Stimulated activated CD8-positive, alpha-beta memory T cell treated with anti-CD3 and anti-CD28 coated beads, Interleukin-12 subunit alpha, Interleukin-12 subunit beta, amount 100 ng/mL, for 4 hours (primary cell): Measurements from ENCODE around the gene AP3B1.
"Not testable (repeated sequence)": the region's sequence is repeated elsewhere in the genome, so short reads cannot be mapped to it uniquely, and the experiment has no call there.

Experiments used
- DNase-seq: peaks from one replicate; pipeline ENCODE4 v3.0.0-alpha.2; 2020; ENCODE audit warnings: low read depth

The AP3B1 gene

GRCh38 chr5:78064941-78065472 lies 229.5 kb downstream of the AP3B1 start:
- no peak for DNase-seq

DNA sequence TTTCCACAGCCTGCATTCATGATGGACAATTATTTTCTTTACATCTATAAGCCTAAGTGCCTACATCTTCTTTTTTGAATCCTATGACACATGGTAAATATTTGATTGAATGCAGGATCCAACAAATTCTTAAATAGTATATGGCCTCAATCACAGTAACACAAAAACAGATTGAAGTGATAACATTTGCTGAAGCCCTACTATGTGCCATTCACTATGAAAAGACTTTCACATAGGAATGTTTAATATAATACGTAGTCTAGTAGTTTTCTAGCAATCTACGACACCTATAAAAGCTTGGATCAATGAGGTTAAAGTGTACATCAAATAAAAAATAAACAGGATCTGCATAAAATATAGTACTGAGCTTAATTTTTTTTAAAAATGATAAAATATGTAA lies 231.0 kb downstream of the AP3B1 start:
- no peak for DNase-seq

- DNase-seq, result no peak
Observed at GRCh38 chr5:78062645-78063044, 231.9 kb downstream of the AP3B1 start.

- no peak for DNase-seq
Observed at GRCh38 chr5:78060421-78060820, 234.1 kb downstream of the AP3B1 start.

GRCh38 chr5:78058625-78059024 lies 235.9 kb downstream of the AP3B1 start:
- DNase-seq, result no peak

- no peak for DNase-seq
Observed at GRCh38 chr5:78056901-78057514, 237.5 kb downstream of the AP3B1 start.

- DNase-seq, result no peak
Observed at GRCh38 chr5:78056053-78056452, 238.4 kb downstream of the AP3B1 start.

GRCh38 chr5:78050888-78051287 lies 243.6 kb downstream of the AP3B1 start:
- DNase-seq, result no peak

GRCh38 chr5:78046823-78047222 lies 247.7 kb downstream of the AP3B1 start:
- DNase-seq, result not testable (repeated sequence)

DNA sequence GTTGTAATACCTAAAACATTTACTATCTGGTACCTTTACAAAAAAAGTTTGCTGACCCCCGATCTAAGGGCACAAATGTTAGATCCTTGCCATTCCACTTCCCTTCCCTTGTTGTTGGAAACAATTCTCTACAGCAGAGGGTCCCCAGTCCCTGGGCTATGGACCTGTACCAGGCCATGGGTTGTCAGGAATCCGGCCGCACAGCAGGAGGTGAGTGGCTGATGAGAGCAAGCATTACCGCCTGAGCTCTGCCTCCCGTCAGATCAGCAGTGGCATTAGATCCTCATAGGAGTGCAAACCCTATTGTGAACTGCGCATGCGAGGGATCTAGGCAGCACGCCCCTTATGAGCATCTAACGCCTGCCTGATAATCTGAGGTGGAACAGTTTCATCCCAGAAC lies 248.5 kb downstream of the AP3B1 start:
- DNase-seq, result no peak

GRCh38 chr5:78041805-78042204 lies 252.7 kb downstream of the AP3B1 start:
- DNase-seq, result no peak

DNA sequence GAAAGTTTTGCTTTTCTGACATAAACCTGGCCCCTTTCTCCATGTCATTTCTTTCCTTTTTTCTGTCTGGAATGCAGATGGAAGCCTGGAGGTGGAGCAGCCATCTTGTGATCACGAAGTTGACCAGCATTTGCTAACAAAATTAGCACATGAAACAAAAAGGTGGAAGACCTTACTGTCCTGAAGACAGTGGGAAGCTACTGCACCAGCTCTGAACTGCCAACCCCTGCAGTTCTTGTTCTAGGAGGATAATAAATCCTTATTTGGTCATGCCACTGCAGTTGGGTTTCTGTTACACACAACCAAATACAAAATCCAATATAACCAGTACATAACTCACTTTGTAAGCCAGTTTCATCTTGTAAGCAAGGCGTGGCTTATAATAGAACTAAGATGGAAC lies 269.0 kb downstream of the AP3B1 start:
- no peak for DNase-seq

- no peak for DNase-seq
Observed at GRCh38 chr5:78019744-78020143, 274.8 kb downstream of the AP3B1 start.

GRCh38 chr5:78016863-78017529 lies 277.5 kb downstream of the AP3B1 start:
- DNase-seq, result no peak

DNA sequence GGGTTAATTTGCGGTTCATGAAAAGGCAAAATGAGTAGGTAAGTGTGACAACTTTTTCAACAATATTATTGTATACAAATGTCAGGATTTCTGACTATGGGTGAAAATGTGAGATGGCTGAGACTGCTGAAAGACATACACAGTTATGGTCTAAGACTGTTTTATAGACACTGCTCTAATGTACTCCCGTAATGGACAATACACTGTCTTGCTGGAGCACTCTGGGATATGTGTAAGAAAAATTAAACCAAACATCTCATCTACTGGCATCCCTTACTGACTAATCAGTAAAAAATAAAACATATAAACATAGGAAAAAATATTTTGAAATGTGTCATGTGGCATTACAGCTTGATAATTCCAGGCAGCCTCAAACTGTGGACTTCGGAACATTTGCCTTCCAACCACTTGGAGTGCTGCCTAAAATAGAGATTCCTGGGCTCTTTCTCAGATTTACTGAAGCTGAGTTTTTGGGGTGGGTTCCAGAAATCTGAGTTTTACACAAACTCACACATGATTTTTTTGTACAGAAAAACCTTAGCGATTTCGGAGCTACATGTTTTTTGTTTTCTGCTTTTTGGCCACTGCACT lies 284.5 kb downstream of the AP3B1 start:
- DNase-seq, result no peak

- no peak for DNase-seq
Observed at GRCh38 chr5:78008356-78008967, 286.0 kb downstream of the AP3B1 start.

- no peak for DNase-seq
Observed at GRCh38 chr5:78007233-78007632, 287.3 kb downstream of the AP3B1 start.

GRCh38 chr5:78006449-78006848 lies 288.0 kb downstream of the AP3B1 start:
- DNase-seq, result no peak

DNA sequence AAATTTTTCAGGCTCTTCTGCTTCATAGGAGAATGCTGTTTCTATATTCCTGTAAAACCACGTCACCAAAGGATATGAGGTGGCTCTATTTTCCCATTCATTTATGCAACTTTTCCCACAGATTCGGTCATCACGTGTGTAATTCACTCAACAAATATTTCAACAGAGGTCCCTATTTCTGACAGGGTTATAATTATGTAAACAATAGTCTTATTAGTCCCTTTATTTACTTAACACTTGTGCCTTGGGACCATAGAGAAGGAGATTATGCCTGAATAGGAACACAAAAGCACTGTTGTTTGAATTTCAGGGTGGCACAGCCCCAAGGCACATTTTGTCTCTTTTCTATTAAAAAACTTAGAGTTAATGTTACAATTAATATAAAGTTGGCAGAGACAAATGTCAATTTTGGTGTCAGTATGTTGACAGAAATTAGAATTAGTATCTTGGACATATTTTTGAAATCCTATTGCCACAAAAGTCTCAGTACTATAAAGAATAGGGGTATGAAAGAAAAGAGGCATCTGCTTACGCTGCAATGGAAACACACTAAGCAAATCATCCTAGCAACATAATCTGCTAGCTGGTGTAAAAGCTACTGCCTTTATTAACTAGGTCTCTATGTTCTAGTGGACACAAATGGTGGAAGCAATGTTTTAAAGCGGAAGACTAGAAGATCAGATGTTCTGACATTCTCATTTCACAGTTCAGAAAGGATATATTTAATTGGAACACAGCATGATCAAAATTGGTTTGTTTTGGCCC lies 289.3 kb downstream of the AP3B1 start:
- DNase-seq, result no peak

DNA sequence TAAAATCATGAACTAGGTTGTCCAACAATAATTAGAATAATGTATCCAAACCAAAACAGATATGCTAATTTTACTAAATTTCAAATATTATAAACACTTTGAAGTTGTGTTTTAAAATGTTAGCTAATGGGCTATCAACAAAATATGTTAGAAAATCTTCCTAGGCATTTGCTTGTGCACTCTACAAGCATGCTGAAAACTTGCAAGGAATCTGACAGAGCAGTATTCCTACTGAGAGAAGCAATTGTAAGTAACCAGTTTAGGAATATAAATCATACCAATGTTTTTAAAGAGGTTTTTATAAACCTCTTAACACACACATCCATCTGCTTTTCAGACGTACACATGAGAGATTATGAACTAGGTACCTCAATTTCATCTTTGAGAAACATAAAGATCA lies 289.9 kb downstream of the AP3B1 start:
- no peak for DNase-seq

DNA sequence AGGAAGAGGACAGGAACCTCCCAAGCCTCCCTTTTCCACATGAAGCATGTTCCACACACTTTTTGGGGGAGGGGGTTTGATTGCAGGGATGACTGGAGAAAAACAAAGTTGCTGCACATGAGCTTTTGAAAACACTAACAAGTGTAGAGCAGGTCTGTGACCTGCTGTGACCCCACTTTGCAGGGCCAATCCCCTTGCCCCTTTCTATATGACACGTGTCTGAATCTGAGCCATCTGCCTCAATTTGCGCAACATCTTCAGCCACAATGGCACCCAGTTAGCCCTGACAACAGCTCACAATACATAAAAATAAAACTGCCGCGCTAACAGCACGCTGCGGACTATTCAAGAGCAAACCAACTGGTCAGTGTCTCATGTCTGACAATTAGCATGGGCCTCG lies 290.6 kb downstream of the AP3B1 start:
- DNase-seq, result no peak

DNA sequence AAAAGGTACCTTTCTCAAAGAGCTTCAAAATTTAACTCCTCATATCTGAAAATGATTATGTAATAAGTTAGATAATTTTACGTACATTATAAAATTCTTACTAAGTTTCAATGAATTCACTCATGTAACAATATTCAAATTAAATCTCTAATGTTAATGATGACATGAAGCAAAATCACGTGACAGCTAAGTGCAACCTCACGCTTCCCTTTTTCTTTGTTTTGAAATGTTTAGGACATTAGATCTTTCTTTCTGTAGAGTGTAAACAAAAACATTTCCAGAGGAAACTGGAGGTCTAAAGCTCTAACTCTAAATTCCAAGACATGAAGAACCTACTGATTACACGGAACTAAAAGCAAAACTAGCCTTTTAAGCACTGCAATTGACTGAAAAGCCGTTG lies 291.0 kb downstream of the AP3B1 start:
- DNase-seq, result no peak
